Suprapubic skin (tissue), 4 donors: ENCODE data around the gene HOXB5.

Experiments used
- CTCF ChIP-seq, 2 donors: fragments of 200-600 bp in 1 of 2; fragments of 450-650 bp in 1 of 2; sonication (generic) in 1 of 2; IDR thresholded peaks; one replicate each; pipeline ENCODE4 v1.5.1; 2016 to 2019; ENCODE audit warnings: antibody characterized with exemption in 2 of 2, mild to moderate bottlenecking in 1 of 2, moderate library complexity in 1 of 2
- EP300 ChIP-seq: sonication (generic); formaldehyde crosslinking; IDR thresholded peaks from one replicate; pipeline ENCODE4 v1.6.1; 2017; ENCODE audit warnings: antibody characterized with exemption
- POLR2A ChIP-seq, 2 donors: fragments of 450-650 bp; IDR thresholded peaks; one replicate each; pipeline ENCODE4 v1.6.1; 2017; ENCODE audit warnings: antibody characterized with exemption in 2 of 2, mild to moderate bottlenecking in 2 of 2, moderate library complexity in 2 of 2
- POLR2AphosphoS5 ChIP-seq, 3 donors: sonication (generic); formaldehyde crosslinking; IDR thresholded peaks; one replicate each; pipeline ENCODE4 v1.6.1; 2017; ENCODE audit warnings: antibody characterized with exemption in 3 of 3

- TF ChIP-seq EP300 (no peak), POLR2A (IDR thresholded peaks at IDR 0.05) (no peak), CTCF (IDR thresholded peaks at IDR 0.05) (no peak), POLR2AphosphoS5 (IDR thresholded peaks at IDR 0.05) (no peak)
Observed at GRCh38 chr17:48612456-48612853, 18.9 kb upstream of the HOXB5 start.
